ENCODE data around the gene LITAFD.
A peak's percentile ranks its signal among the peaks of the same experiment; 100 is the strongest.
"Not testable (repeated sequence)": the region's sequence is repeated elsewhere in the genome, so short reads cannot be mapped to it uniquely, and the experiment has no call there.

LITAFD gene

GRCh38 chr16:8875317-8875716 lies 6.8 kb upstream of the LITAFD start:
- H3K36me3 Mint-ChIP-seq (ENCODE audit: low read depth); H3K9me3 Mint-ChIP-seq; H3K27ac Mint-ChIP-seq; H3K4me3 Mint-ChIP-seq; H3K27me3 Mint-ChIP-seq (ENCODE audit: low read depth): not testable (repeated sequence)
- peaks cover 20% of the 10 kb centered on the region for H3K4me1 Mint-ChIP-seq (ENCODE audit: low read depth)

GRCh38 chr16:8877894-8878522 lies 4.1 kb upstream of the LITAFD start:
- no peak overlapping the region for H3K4me3 Mint-ChIP-seq
- H3K27ac Mint-ChIP-seq = no peak overlapping the region
- H3K9me3 Mint-ChIP-seq = no peaks in the 10 kb centered on the region
- no peaks in the 10 kb centered on the region for H3K36me3 Mint-ChIP-seq (ENCODE audit: low read depth)
- H3K27me3 Mint-ChIP-seq (ENCODE audit: low read depth) = no peaks in the 10 kb centered on the region
- peaks cover 13% of the 10 kb centered on the region for H3K4me1 Mint-ChIP-seq (ENCODE audit: low read depth)

- peaks cover 13% of the 10 kb centered on the region for H3K4me1 Mint-ChIP-seq (ENCODE audit: low read depth)
- no peaks in the 10 kb centered on the region for H3K9me3 Mint-ChIP-seq
- no peaks in the 10 kb centered on the region for H3K36me3 Mint-ChIP-seq (ENCODE audit: low read depth)
- no peak overlapping the region for H3K4me3 Mint-ChIP-seq
- H3K27me3 Mint-ChIP-seq (ENCODE audit: low read depth) = no peaks in the 10 kb centered on the region
- H3K27ac Mint-ChIP-seq = no peak overlapping the region
Measured at GRCh38 chr16:8878523-8878911, 3.6 kb upstream of the LITAFD start.

- Mint-ChIP-seq H3K9me3 (no peaks in the 10 kb centered on the region), H3K27ac (no peak overlapping the region)
Measured at GRCh38 chr16:8880839-8881510, 1.2 kb upstream of the LITAFD start.

GRCh38 chr16:8882725-8883377 lies 700 bp downstream of the LITAFD start:
- Mint-ChIP-seq H3K4me1 (ENCODE audit: low read depth) (peaks cover 9% of the 10 kb centered on the region), H3K9me3 (no peaks in the 10 kb centered on the region), H3K36me3 (ENCODE audit: low read depth) (peaks cover 7% of the 10 kb centered on the region), H3K4me3 (no peak overlapping the region), H3K27ac (no peak overlapping the region), H3K27me3 (ENCODE audit: low read depth) (no peaks in the 10 kb centered on the region)

More at GRCh38 chr16:8880839-8881510, 1.2 kb upstream of the LITAFD start:
- Mint-ChIP-seq H3K4me3 (no peak overlapping the region), H3K4me1 (ENCODE audit: low read depth) (peaks cover 10% of the 10 kb centered on the region), H3K27me3 (ENCODE audit: low read depth) (no peaks in the 10 kb centered on the region), H3K36me3 (ENCODE audit: low read depth) (no peaks in the 10 kb centered on the region)

- Mint-ChIP-seq H3K9me3 (no peaks in the 10 kb centered on the region), H3K4me1 (ENCODE audit: low read depth) (peaks cover 2% of the 10 kb centered on the region), H3K27ac (peak overlapping the region; percentile 8), H3K4me3 (no peak overlapping the region), H3K27me3 (ENCODE audit: low read depth) (no peaks in the 10 kb centered on the region), H3K36me3 (ENCODE audit: low read depth) (peaks cover 10% of the 10 kb centered on the region)
Measured at GRCh38 chr16:8885674-8886592, 3.8 kb downstream of the LITAFD start.

GRCh38 chr16:8886593-8887430 lies 4.7 kb downstream of the LITAFD start:
- Mint-ChIP-seq H3K4me1 (ENCODE audit: low read depth) (peaks cover 2% of the 10 kb centered on the region), H3K4me3 (no peak overlapping the region), H3K27me3 (ENCODE audit: low read depth) (no peaks in the 10 kb centered on the region), H3K36me3 (ENCODE audit: low read depth) (peaks cover 17% of the 10 kb centered on the region), H3K9me3 (no peaks in the 10 kb centered on the region), H3K27ac (no peak overlapping the region)

GRCh38 chr16:8887431-8887765 lies 5.2 kb downstream of the LITAFD start:
- peaks cover 21% of the 10 kb centered on the region for H3K36me3 Mint-ChIP-seq (ENCODE audit: low read depth)
- no peak overlapping the region for H3K4me3 Mint-ChIP-seq

GRCh38 chr16:8887952-8888560 lies 5.9 kb downstream of the LITAFD start:
- H3K27me3 Mint-ChIP-seq (ENCODE audit: low read depth) = no peaks in the 10 kb centered on the region
- peaks cover 2% of the 10 kb centered on the region for H3K4me1 Mint-ChIP-seq (ENCODE audit: low read depth)
- no peak overlapping the region for H3K27ac Mint-ChIP-seq
- peaks cover 25% of the 10 kb centered on the region for H3K36me3 Mint-ChIP-seq (ENCODE audit: low read depth)
- no peak overlapping the region for H3K4me3 Mint-ChIP-seq
- no peaks in the 10 kb centered on the region for H3K9me3 Mint-ChIP-seq

More at GRCh38 chr16:8887431-8887765, 5.2 kb downstream of the LITAFD start:
- no peaks in the 10 kb centered on the region for H3K27me3 Mint-ChIP-seq (ENCODE audit: low read depth)
- H3K9me3 Mint-ChIP-seq = no peaks in the 10 kb centered on the region
- H3K4me1 Mint-ChIP-seq (ENCODE audit: low read depth) = peaks cover 2% of the 10 kb centered on the region
- H3K27ac Mint-ChIP-seq = no peak overlapping the region

GRCh38 chr16:8888951-8889892 lies 7.1 kb downstream of the LITAFD start:
- H3K4me3 Mint-ChIP-seq = no peak overlapping the region
- H3K27me3 Mint-ChIP-seq (ENCODE audit: low read depth) = no peaks in the 10 kb centered on the region
- peaks cover 4% of the 10 kb centered on the region for H3K4me1 Mint-ChIP-seq (ENCODE audit: low read depth)
- H3K9me3 Mint-ChIP-seq = no peaks in the 10 kb centered on the region
- H3K27ac Mint-ChIP-seq = no peak overlapping the region
- peaks cover 31% of the 10 kb centered on the region for H3K36me3 Mint-ChIP-seq (ENCODE audit: low read depth)

GRCh38 chr16:8889893-8890548 lies 7.9 kb downstream of the LITAFD start:
- Mint-ChIP-seq H3K9me3 (no peaks in the 10 kb centered on the region), H3K27me3 (ENCODE audit: low read depth) (no peaks in the 10 kb centered on the region), H3K4me3 (no peak overlapping the region), H3K27ac (no peak overlapping the region), H3K4me1 (ENCODE audit: low read depth) (peaks cover 4% of the 10 kb centered on the region), H3K36me3 (ENCODE audit: low read depth) (peaks cover 36% of the 10 kb centered on the region)

GRCh38 chr16:8890549-8890921 lies 8.4 kb downstream of the LITAFD start:
- no peak overlapping the region for H3K4me3 Mint-ChIP-seq
- no peak overlapping the region for H3K27ac Mint-ChIP-seq
- H3K36me3 Mint-ChIP-seq (ENCODE audit: low read depth) = peaks cover 42% of the 10 kb centered on the region
- peaks cover 2% of the 10 kb centered on the region for H3K4me1 Mint-ChIP-seq (ENCODE audit: low read depth)
- no peaks in the 10 kb centered on the region for H3K27me3 Mint-ChIP-seq (ENCODE audit: low read depth)
- H3K9me3 Mint-ChIP-seq = no peaks in the 10 kb centered on the region

All from T-helper 1 cell treated with Interleukin-12 subunit alpha and Interleukin-12 subunit beta and Interleukin-4 antibody, amounts not matched to agents 30 μg/mL and 1 μg/mL, for 36 hours (primary cell).